Transverse colon (tissue), 4 donors: ENCODE results near the gene SPACA5. TPM values are rescaled to one million over a fixed set of nuclear protein-coding genes. Genes with fewer than 3 reads are reported as not detected.
"Not testable (repeated sequence)": the region's sequence is repeated elsewhere in the genome, so short reads cannot be mapped to it uniquely, and the experiment has no call there.

ENCODE experiments used
- DNase-seq: peaks from one replicate; pipeline ENCODE4 v3.0.0-alpha.2; 2019
- H3K27ac ChIP-seq, 4 donors: fragments of 200-600 bp; sonication (generic); 2 replicates each; pipeline ENCODE4 v1.5.1; 2016 to 2018; ENCODE audit warnings: inconsistent platforms in 4 of 4
- H3K27me3 ChIP-seq: fragments of 200-600 bp; sonication (generic); 2 replicates; pipeline ENCODE4 v1.5.1; 2017; ENCODE audit warnings: inconsistent platforms
- H3K36me3 ChIP-seq, 4 donors: fragments of 200-600 bp; sonication (generic); 2 replicates each; pipeline ENCODE4 v1.5.1; 2017 to 2019; ENCODE audit warnings: inconsistent platforms in 4 of 4
- H3K4me1 ChIP-seq, 4 donors: fragments of 200-600 bp; sonication (generic); 2 replicates each; pipeline ENCODE4 v1.5.1; 2017 to 2020; ENCODE audit warnings: inconsistent platforms in 4 of 4
- H3K4me3 ChIP-seq, 4 donors: fragments of 200-600 bp; sonication (generic); 1 replicate in 1 of 4; 2 replicates in 3 of 4; pipeline versions ENCODE4 v1.5.1 to v1.6.1; 2017 to 2019; ENCODE audit warnings: inconsistent platforms in 4 of 4
- H3K9me3 ChIP-seq, 2 donors: fragments of 200-600 bp; sonication (generic); 2 replicates each; pipeline ENCODE4 v1.5.1; 2017 to 2019; ENCODE audit warnings: inconsistent platforms in 2 of 2
- CTCF ChIP-seq, 5 experiments: fragments of 200-600 bp in 3 of 5; fragments of 450-650 bp in 2 of 5; sonication (generic) in 3 of 5; IDR thresholded peaks; 1 replicate in 2 of 5; 2 replicates in 3 of 5; pipeline ENCODE4 v1.5.1; 2016 to 2017; ENCODE audit warnings: antibody characterized with exemption in 5 of 5, inconsistent platforms in 3 of 5, mild to moderate bottlenecking in 2 of 5, moderate library complexity in 1 of 5
- EP300 ChIP-seq: sonication (generic); formaldehyde crosslinking; IDR thresholded peaks from one replicate; pipeline ENCODE4 v1.6.1; 2017; ENCODE audit warnings: antibody characterized with exemption, low read depth
- POLR2A ChIP-seq: fragments of 450-650 bp; IDR thresholded peaks from one replicate; pipeline ENCODE4 v1.6.1; 2016; ENCODE audit warnings: antibody characterized with exemption, mild to moderate bottlenecking, moderate library complexity
- POLR2AphosphoS5 ChIP-seq, 3 donors: sonication (generic); formaldehyde crosslinking; IDR thresholded peaks; one replicate each; pipeline ENCODE4 v1.6.1; 2016; ENCODE audit warnings: antibody characterized with exemption in 3 of 3
- WGBS, 2 donors: methylation state at CpG; one replicate each; pipeline ENCODE4 v1.1.5; 2018; ENCODE audit warnings: low coverage in 1 of 2; 5-methylcytosine and 5-hydroxymethylcytosine counted together
- in situ Hi-C, 4 donors: fragments of 200-750 bp; cut with MboI; loops; one replicate each; pipeline versions ENCODE4 v1.15.0 to v1.15.1; 2017; ENCODE audit warnings: low sequenced_read_pairs in 3 of 4, low pct_ligation_motif_present in 1 of 4, low pct_unique_long_range_greater_than_20kb in 1 of 4
- intact Hi-C: fragments of 100-400 bp; cut with DNase I; formaldehyde crosslinking; loops from one replicate; pipeline ENCODE4 v1.15.1; 2023; ENCODE audit warnings: low total_unique reads
- total RNA-seq, 4 donors: library from RNA; depleted of rRNA; stranded (reverse); fragments of >200 nt; gene quantifications; one replicate each; pipeline ENCODE4 v1.1.0, GENCODE V29; 2016

Gene SPACA5
- total RNA-seq, 4 donors from 2014 or later = not detected

- Histone ChIP-seq H3K9me3 (no peaks in the 10 kb centered on the region), H3K27me3 (no peaks in the 10 kb centered on the region), H3K36me3 (no peaks in the 10 kb centered on the region), H3K4me1 (peaks cover 0 to 3% (median 0%) of the 10 kb centered on the region in 4 donors), H3K4me3 (peak overlapping the region; percentile 31 to 52 (median 40)), H3K27ac (peak overlapping the region; percentile 72 to 86 (median 82))
- in situ Hi-C loops (loop anchor here in 2 of 4 donors (10.0 kb wide), 2 partner anchors 166 to 186 kb away; partner anchors contain the start of gene ZNF81 (in 1 of the 2)), intact Hi-C loops (no loop called here)
- TF ChIP-seq POLR2AphosphoS5 (IDR thresholded peaks at IDR 0.05) (no peak), EP300 (no peak), POLR2A (no peak), CTCF (IDR thresholded peaks at IDR 0.05) (no peak)
- peak; percentile 81 for DNase-seq
- WGBS, 2 donors = 0 to 37% methylated on average over 3 to 30 of the region's 30 CpGs
These were observed 14.5 kb downstream of the SPACA5 start for GRCh38 chrX:48021026-48021900.

- Histone ChIP-seq H3K27ac (peak overlapping the region in 3 of 4 donors; percentile 78 to 86 (median 86)), H3K4me3 (no peak overlapping the region), H3K4me1 (peaks cover 0 to 3% (median 0%) of the 10 kb centered on the region in 4 donors), H3K27me3 (no peaks in the 10 kb centered on the region), H3K36me3 (no peaks in the 10 kb centered on the region), H3K9me3 (no peaks in the 10 kb centered on the region)
- TF ChIP-seq EP300 (no peak), POLR2AphosphoS5 (IDR thresholded peaks at IDR 0.05) (no peak)
- in situ Hi-C loops = loop anchor here in 2 of 4 donors (10.0 kb wide), 2 partner anchors 167 to 187 kb away; partner anchors contain the start of gene ZNF81 (in 1 of the 2)
- intact Hi-C loops = no loop called here
- 37% methylated on average over 3 of the region's 3 CpGs; no CpG with 5 or more reads in 1 of the 2 donors for WGBS, 2 donors
- no peak for DNase-seq
These were observed 15.3 kb downstream of the SPACA5 start for GRCh38 chrX:48022100-48022499.

GRCh38 chrX:48022738-48023137, 15.9 kb downstream of the SPACA5 start:
- intact Hi-C loops (no loop called here), in situ Hi-C loops (loop anchor here in 2 of 4 donors (10.0 kb wide), 2 partner anchors 168 to 188 kb away; partner anchors contain the start of gene ZNF81 (in 1 of the 2))
- WGBS, 2 donors = 80 to 81% methylated on average over 1 to 3 of the region's 3 CpGs
- TF ChIP-seq POLR2AphosphoS5 (IDR thresholded peaks at IDR 0.05) (no peak), CTCF (IDR thresholded peaks at IDR 0.05) (no peak), EP300 (no peak), POLR2A (no peak)
- Histone ChIP-seq H3K4me3 (no peak overlapping the region), H3K36me3 (no peaks in the 10 kb centered on the region), H3K9me3 (no peaks in the 10 kb centered on the region), H3K27ac (no peak overlapping the region), H3K4me1 (peaks cover 0 to 3% (median 0%) of the 10 kb centered on the region in 4 donors), H3K27me3 (no peaks in the 10 kb centered on the region)
- no peak for DNase-seq

- Histone ChIP-seq H3K27ac (peak overlapping the region in 1 of 4 donors; percentile 17), H3K27me3 (no peaks in the 10 kb centered on the region), H3K4me1 (peaks cover 0 to 3% (median 0%) of the 10 kb centered on the region in 4 donors), H3K4me3 (no peak overlapping the region), H3K9me3 (no peaks in the 10 kb centered on the region), H3K36me3 (no peaks in the 10 kb centered on the region)
- intact Hi-C loops = no loop called here
- peak; percentile 36 for DNase-seq
- WGBS, 2 donors = 0 to 10% methylated on average over 1 to 7 of the region's 7 CpGs
- TF ChIP-seq CTCF (IDR thresholded peaks at IDR 0.05) (peak; percentile 52 to 61 (median 56)), EP300 (no peak)
- in situ Hi-C loops = loop anchor here (10.0 to 25.0 kb wide), 4 partner anchors 163 to 191 kb away; partner anchors contain the start of gene ZNF81 (in 2 of the 4)
These were observed 18.8 kb downstream of the SPACA5 start for GRCh38 chrX:48025561-48025960.

- DNase-seq, H3K27ac ChIP-seq, H3K27me3 ChIP-seq, intact Hi-C loops, H3K4me1 ChIP-seq, H3K4me3 ChIP-seq, H3K9me3 ChIP-seq, H3K36me3 ChIP-seq: not testable (repeated sequence)
- 72% methylated on average over 3 of the region's 4 CpGs; no CpG with 5 or more reads in 1 of the 2 donors for WGBS, 2 donors
- in situ Hi-C loops = loop anchor here (10.0 to 25.0 kb wide), 4 partner anchors 165 to 193 kb away; partner anchors contain the start of gene ZNF81 (in 2 of the 4)
These were observed 20.8 kb downstream of the SPACA5 start for GRCh38 chrX:48027545-48027944.
